Activated CD8-positive, alpha-beta memory T cell treated with anti-CD3 and anti-CD28 coated beads for 24 hours (primary cell): Measurements from ENCODE around the gene USP49.
"Not testable (repeated sequence)": the region's sequence is repeated elsewhere in the genome, so short reads cannot be mapped to it uniquely, and the experiment has no call there.

Experiments used
- DNase-seq: peaks from one replicate; pipeline ENCODE4 v3.0.0-alpha.2; 2020

Gene USP49

GRCh38 chr6:41895300-41896233 is at the start of gene USP49:
USP49 (minus strand) TSS chr6:41895375; CDS start chr6:41806983, 88,392 bp downstream.
- DNase-seq: peak; percentile 97

GRCh38 chr6:41943456-41943855 is 48.3 kb upstream of the USP49 start:
- DNase-seq: no peak

GRCh38 chr6:41942882-41943281 is 47.7 kb upstream of the USP49 start:
- DNase-seq: not testable (repeated sequence)

- no peak for DNase-seq
Observed at GRCh38 chr6:41942067-41942851, 47.1 kb upstream of the USP49 start.

GRCh38 chr6:41941280-41942066 is 46.3 kb upstream of the USP49 start, which contains the start of gene CCND3:
CCND3 (minus strand) TSS chr6:41941808; CDS start chr6:41941649, 159 bp downstream.
- peak; percentile 93 for DNase-seq

GRCh38 chr6:41940759-41941279 is 45.6 kb upstream of the USP49 start:
- DNase-seq: peak; percentile 85

- DNase-seq: peak; percentile 79
Observed at GRCh38 chr6:41939848-41940758, 44.9 kb upstream of the USP49 start.

- no peak for DNase-seq
Observed at GRCh38 chr6:41939176-41939847, 44.1 kb upstream of the USP49 start.

- DNase-seq: no peak
Observed at GRCh38 chr6:41938590-41939175, 43.5 kb upstream of the USP49 start.

GRCh38 chr6:41937861-41938574 is 42.8 kb upstream of the USP49 start:
- DNase-seq: no peak

- DNase-seq: no peak
Observed at GRCh38 chr6:41937472-41937860, 42.3 kb upstream of the USP49 start.

GRCh38 chr6:41936073-41936837 is 41.1 kb upstream of the USP49 start:
- peak; percentile 88 for DNase-seq

- DNase-seq: no peak
Observed at GRCh38 chr6:41935685-41936072, 40.5 kb upstream of the USP49 start.

- no peak for DNase-seq
Observed at GRCh38 chr6:41935193-41935574, 40.0 kb upstream of the USP49 start.

- DNase-seq: no peak
Observed at GRCh38 chr6:41934278-41935192, 39.4 kb upstream of the USP49 start.

- DNase-seq: no peak
Observed at GRCh38 chr6:41932378-41932777, 37.2 kb upstream of the USP49 start.

GRCh38 chr6:41931792-41932191 is 36.6 kb upstream of the USP49 start:
- DNase-seq: no peak

GRCh38 chr6:41929924-41930323 is 34.7 kb upstream of the USP49 start:
- no peak for DNase-seq
